ENCODE results near the gene ALKBH4.

Gene ALKBH4

GRCh38 chr7:102454468-102454867, 10.2 kb downstream of the ALKBH4 start:
- no peak overlapping the region for H3K4me3 ChIP-seq (ENCODE audit: low read depth, low read length)
- DNase-seq: no peak
- H3K27me3 ChIP-seq (replicated peaks): no peaks in the 10 kb centered on the region
- in situ Hi-C loops (cut with HindIII; ENCODE audit: low pct_ligation_motif_present, low sequenced_read_pairs): no loop called here
- TF ChIP-seq CTCF (IDR thresholded peaks at IDR 0.05; ENCODE audit: low read depth, low read length, missing control alignments): no peak
- peaks cover 17% of the 10 kb centered on the region for H3K36me3 ChIP-seq (replicated peaks)
- no peak overlapping the region for H3K27ac ChIP-seq

- Histone ChIP-seq H3K4me3 (ENCODE audit: low read depth, low read length) (no peak overlapping the region), H3K36me3 (replicated peaks) (peaks cover 17% of the 10 kb centered on the region), H3K27ac (no peak overlapping the region), H3K27me3 (replicated peaks) (no peaks in the 10 kb centered on the region)
- no peak for TF ChIP-seq CTCF (IDR thresholded peaks at IDR 0.05; ENCODE audit: low read depth, low read length, missing control alignments)
- DNase-seq: no peak
- in situ Hi-C loops (cut with HindIII; ENCODE audit: low pct_ligation_motif_present, low sequenced_read_pairs): no loop called here
These were observed 11.3 kb downstream of the ALKBH4 start for GRCh38 chr7:102453319-102453718.

- DNase-seq: no peak
- TF ChIP-seq CTCF (IDR thresholded peaks at IDR 0.05; ENCODE audit: low read depth, low read length, missing control alignments): no peak
- Histone ChIP-seq H3K36me3 (replicated peaks) (peaks cover 18% of the 10 kb centered on the region), H3K27me3 (replicated peaks) (no peaks in the 10 kb centered on the region), H3K4me3 (ENCODE audit: low read depth, low read length) (no peak overlapping the region), H3K27ac (no peak overlapping the region)
- in situ Hi-C loops (cut with HindIII; ENCODE audit: low pct_ligation_motif_present, low sequenced_read_pairs): no loop called here
These were observed 12.2 kb downstream of the ALKBH4 start for GRCh38 chr7:102452451-102452850.

- Histone ChIP-seq H3K36me3 (replicated peaks) (peaks cover 13% of the 10 kb centered on the region), H3K27me3 (replicated peaks) (no peaks in the 10 kb centered on the region), H3K27ac (no peak overlapping the region), H3K4me3 (ENCODE audit: low read depth, low read length) (no peak overlapping the region)
- DNase-seq: no peak
- in situ Hi-C loops (cut with HindIII; ENCODE audit: low pct_ligation_motif_present, low sequenced_read_pairs): no loop called here
- no peak for TF ChIP-seq CTCF (IDR thresholded peaks at IDR 0.05; ENCODE audit: low read depth, low read length, missing control alignments)
These were observed 13.2 kb downstream of the ALKBH4 start for GRCh38 chr7:102451371-102452054.

GRCh38 chr7:102450242-102450641, 14.4 kb downstream of the ALKBH4 start:
- Histone ChIP-seq H3K4me3 (ENCODE audit: low read depth, low read length) (no peak overlapping the region), H3K27me3 (replicated peaks) (no peaks in the 10 kb centered on the region), H3K36me3 (replicated peaks) (peaks cover 13% of the 10 kb centered on the region), H3K27ac (no peak overlapping the region)
- TF ChIP-seq CTCF (IDR thresholded peaks at IDR 0.05; ENCODE audit: low read depth, low read length, missing control alignments): peak; percentile 37
- DNase-seq: no peak
- in situ Hi-C loops (cut with HindIII; ENCODE audit: low pct_ligation_motif_present, low sequenced_read_pairs): no loop called here

GRCh38 chr7:102449136-102449535, 15.5 kb downstream of the ALKBH4 start:
- TF ChIP-seq CTCF (IDR thresholded peaks at IDR 0.05; ENCODE audit: low read depth, low read length, missing control alignments): no peak
- Histone ChIP-seq H3K27me3 (replicated peaks) (no peaks in the 10 kb centered on the region), H3K4me3 (ENCODE audit: low read depth, low read length) (no peak overlapping the region), H3K36me3 (replicated peaks) (peaks cover 16% of the 10 kb centered on the region), H3K27ac (no peak overlapping the region)
- no peak for DNase-seq
- in situ Hi-C loops (cut with HindIII; ENCODE audit: low pct_ligation_motif_present, low sequenced_read_pairs): no loop called here

All from brain microvascular endothelial cell (primary cell).